Measurements from ENCODE around the gene MYO5A.
"Not testable (repeated sequence)": the region's sequence is repeated elsewhere in the genome, so short reads cannot be mapped to it uniquely, and the experiment has no call there.

MYO5A gene

GRCh38 chr15:52503788-52504496 is 24.7 kb downstream of the MYO5A start:
- peak; percentile 71 to 78 for DNase-seq

GRCh38 chr15:52502608-52503007 is 26.1 kb downstream of the MYO5A start:
- DNase-seq, result no peak

GRCh38 chr15:52499506-52499905 is 29.2 kb downstream of the MYO5A start:
- no peak for DNase-seq

GRCh38 chr15:52498706-52499105 is 30.0 kb downstream of the MYO5A start:
- DNase-seq, result no peak

- DNase-seq, result peak; percentile 62 to 72
Observed at GRCh38 chr15:52496776-52497470, 31.8 kb downstream of the MYO5A start.

- DNase-seq, result no peak
Observed at GRCh38 chr15:52496175-52496574, 32.5 kb downstream of the MYO5A start.

- DNase-seq, result peak; percentile 12 to 16
Observed at GRCh38 chr15:52495125-52495524, 33.6 kb downstream of the MYO5A start.

GRCh38 chr15:52493968-52494367 is 34.7 kb downstream of the MYO5A start:
- DNase-seq, result no peak

GRCh38 chr15:52492132-52492531 is 36.5 kb downstream of the MYO5A start:
- no peak for DNase-seq

- no peak for DNase-seq
Observed at GRCh38 chr15:52491472-52491871, 37.2 kb downstream of the MYO5A start.

- DNase-seq, result not testable (repeated sequence)
Observed at GRCh38 chr15:52489430-52489829, 39.2 kb downstream of the MYO5A start.

GRCh38 chr15:52488830-52489229 is 39.9 kb downstream of the MYO5A start:
- DNase-seq, result no peak

- no peak for DNase-seq
Observed at GRCh38 chr15:52486003-52486996, 42.4 kb downstream of the MYO5A start.

GRCh38 chr15:52485290-52485689 is 43.4 kb downstream of the MYO5A start:
- DNase-seq, result no peak

- peak; percentile 68 to 75 for DNase-seq
Observed at GRCh38 chr15:52483707-52484106, 45.0 kb downstream of the MYO5A start.

GRCh38 chr15:52481915-52482314 is 46.8 kb downstream of the MYO5A start:
- DNase-seq, result peak; percentile 74 to 81

GRCh38 chr15:52480990-52481389 is 47.7 kb downstream of the MYO5A start:
- DNase-seq, result no peak

- no peak for DNase-seq
Observed at GRCh38 chr15:52466716-52467115, 62.0 kb downstream of the MYO5A start.

- DNase-seq, result peak; percentile 86 to 89
Observed at GRCh38 chr15:52466134-52466701, 62.5 kb downstream of the MYO5A start.

GRCh38 chr15:52464478-52464877 is 64.2 kb downstream of the MYO5A start:
- no peak for DNase-seq

- no peak for DNase-seq
Observed at GRCh38 chr15:52464040-52464439, 64.6 kb downstream of the MYO5A start.

GRCh38 chr15:52463638-52464037 is 65.0 kb downstream of the MYO5A start:
- no peak for DNase-seq

All from inflammatory macrophage (primary cell).